Loucy (cell line): ENCODE measurements around the gene DOCK3.

ENCODE experiments used
- H2AFZ ChIP-seq: fragments of 200-600 bp; sonication (generic); 2 replicates; pipeline ENCODE4 v1.6.0; 2016; ENCODE audit warnings: antibody characterized with exemption, mild to moderate bottlenecking, low read length, moderate library complexity
- H3F3A ChIP-seq: fragments of 200-600 bp; 2 replicates; pipeline ENCODE4 v1.6.0; 2016; ENCODE audit warnings: antibody characterized with exemption, low read depth, mild to moderate bottlenecking
- H3K27me3 ChIP-seq: fragments of 200-600 bp; sonication (generic); 2 replicates; pipeline ENCODE4 v1.6.1; 2014; ENCODE audit warnings: low read length, mild to moderate bottlenecking; ENCODE audit not compliant: insufficient read depth, poor library complexity, severe bottlenecking
- H3K36me3 ChIP-seq: fragments of 200-600 bp; sonication (generic); 2 replicates; pipeline ENCODE4 v1.6.1; 2016; ENCODE audit warnings: low read length; ENCODE audit not compliant: insufficient read depth
- H3K4me1 ChIP-seq: fragments of 200-600 bp; sonication (generic); 2 replicates; pipeline ENCODE4 v1.5.1; 2014; ENCODE audit warnings: low read length, mild to moderate bottlenecking; ENCODE audit not compliant: insufficient read depth, poor library complexity, severe bottlenecking
- H3K4me2 ChIP-seq: fragments of 200-600 bp; sonication (generic); 2 replicates; pipeline ENCODE4 v1.6.0; 2014; ENCODE audit warnings: antibody characterized with exemption, low read length, low read depth, mild to moderate bottlenecking; ENCODE audit not compliant: poor library complexity, severe bottlenecking
- H3K4me3 ChIP-seq: fragments of 200-600 bp; sonication (generic); 2 replicates; pipeline ENCODE4 v1.5.1; 2014; ENCODE audit warnings: low read length, mild to moderate bottlenecking, mixed read lengths; ENCODE audit not compliant: poor library complexity, severe bottlenecking
- H3K79me2 ChIP-seq: fragments of 200-600 bp; sonication (generic); 2 replicates; pipeline ENCODE4 v1.6.1; 2014; ENCODE audit warnings: low read length; ENCODE audit not compliant: insufficient read depth
- H3K9ac ChIP-seq: fragments of 200-600 bp; sonication (generic); 2 replicates; pipeline ENCODE4 v1.6.0; 2014; ENCODE audit warnings: mild to moderate bottlenecking, low read depth, low read length, moderate library complexity; ENCODE audit not compliant: poor library complexity, severe bottlenecking
- H3K9me2 ChIP-seq: fragments of 200-600 bp; sonication (generic); replicated peaks from 2 replicates; pipeline ENCODE4 v1.6.1; 2016; ENCODE audit warnings: low read depth, low read length, mixed read lengths
- H3K9me3 ChIP-seq: fragments of 200-600 bp; sonication (generic); 2 replicates; pipeline ENCODE4 v1.6.1; 2014; ENCODE audit warnings: mild to moderate bottlenecking, antibody characterized with exemption, low read length, low read depth; ENCODE audit not compliant: insufficient read depth
- H4K20me1 ChIP-seq: fragments of 200-600 bp; sonication (generic); 2 replicates; pipeline ENCODE4 v1.6.0; 2014; ENCODE audit warnings: antibody characterized with exemption, low read length, mild to moderate bottlenecking; ENCODE audit not compliant: insufficient read depth, poor library complexity, severe bottlenecking
- CTCF ChIP-seq: fragments of 200-600 bp; sonication (generic); conservative IDR thresholded peaks from 2 replicates; pipeline ENCODE4 v1.5.1; 2014; ENCODE audit warnings: mild to moderate bottlenecking, antibody characterized with exemption, low read length
- EZH2phosphoT487 ChIP-seq: fragments of 200-600 bp; IDR thresholded peaks from 2 replicates; pipeline ENCODE4 v1.6.1; 2018; ENCODE audit warnings: antibody characterized with exemption, mild to moderate bottlenecking, moderate library complexity, borderline replicate concordance

DOCK3 gene

DNA sequence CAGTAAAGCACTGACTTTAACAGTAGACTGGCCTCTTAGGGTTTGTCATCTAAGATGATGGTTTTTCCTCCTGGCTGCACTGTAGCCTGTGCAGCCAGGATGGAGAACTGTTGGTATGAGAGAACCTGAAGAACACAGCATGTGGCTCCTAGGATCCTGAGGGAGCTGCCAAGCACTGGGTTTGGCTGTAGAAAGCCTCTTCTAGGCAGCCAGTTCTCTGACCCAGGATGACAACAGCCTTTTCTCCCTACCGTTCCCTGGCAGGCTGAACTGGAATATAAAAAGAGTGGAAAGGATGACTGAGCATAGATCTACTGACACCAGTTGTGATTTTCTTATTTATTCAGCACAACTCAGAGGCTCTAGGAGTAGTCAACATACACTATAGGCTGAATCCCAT, 676.0 kb downstream of the DOCK3 start:
- Histone ChIP-seq H3K9me2 (no peaks in the 10 kb centered on the region), H2AFZ (no peak overlapping the region), H3K9ac (no peak overlapping the region), H3K4me2 (no peak overlapping the region), H3K36me3 (no peaks in the 10 kb centered on the region), H3K4me1 (no peaks in the 10 kb centered on the region), H3F3A (no peaks in the 10 kb centered on the region), H4K20me1 (no peaks in the 10 kb centered on the region), H3K27me3 (no peaks in the 10 kb centered on the region), H3K4me3 (no peak overlapping the region), H3K79me2 (no peaks in the 10 kb centered on the region), H3K9me3 (no peaks in the 10 kb centered on the region)
- TF ChIP-seq EZH2phosphoT487 (no peak), CTCF (no peak)

DNA sequence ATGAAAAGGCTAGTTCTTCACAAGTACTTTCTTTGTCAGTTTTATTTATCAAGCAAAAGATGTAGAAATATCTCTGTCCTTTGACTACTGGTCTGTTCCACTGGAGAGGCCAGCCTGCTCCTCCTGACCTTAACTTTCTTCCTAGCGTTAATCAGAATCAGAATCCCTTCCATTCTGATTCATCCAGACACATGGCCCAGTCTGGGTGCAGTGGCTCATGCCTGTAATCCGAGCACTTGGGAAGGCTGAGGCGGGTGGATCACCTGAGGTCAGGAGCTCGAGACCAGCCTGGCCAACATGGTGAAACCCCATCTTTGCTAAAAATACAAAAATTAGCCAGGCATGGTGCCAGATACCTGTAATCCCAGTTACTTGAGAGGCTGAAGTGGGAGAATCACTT, 678.4 kb downstream of the DOCK3 start:
- TF ChIP-seq CTCF = no peak
- TF ChIP-seq EZH2phosphoT487 = no peak
- no peaks in the 10 kb centered on the region for H3K79me2 ChIP-seq
- H3K36me3 ChIP-seq = no peaks in the 10 kb centered on the region
- H3K9ac ChIP-seq = no peak overlapping the region
- no peaks in the 10 kb centered on the region for H3K9me2 ChIP-seq
- H3K4me1 ChIP-seq = no peaks in the 10 kb centered on the region
- H3K4me2 ChIP-seq = no peak overlapping the region
- no peak overlapping the region for H2AFZ ChIP-seq
- no peaks in the 10 kb centered on the region for H3K9me3 ChIP-seq
- no peaks in the 10 kb centered on the region for H3F3A ChIP-seq
- no peaks in the 10 kb centered on the region for H4K20me1 ChIP-seq
- H3K4me3 ChIP-seq = no peak overlapping the region
- no peaks in the 10 kb centered on the region for H3K27me3 ChIP-seq

DNA sequence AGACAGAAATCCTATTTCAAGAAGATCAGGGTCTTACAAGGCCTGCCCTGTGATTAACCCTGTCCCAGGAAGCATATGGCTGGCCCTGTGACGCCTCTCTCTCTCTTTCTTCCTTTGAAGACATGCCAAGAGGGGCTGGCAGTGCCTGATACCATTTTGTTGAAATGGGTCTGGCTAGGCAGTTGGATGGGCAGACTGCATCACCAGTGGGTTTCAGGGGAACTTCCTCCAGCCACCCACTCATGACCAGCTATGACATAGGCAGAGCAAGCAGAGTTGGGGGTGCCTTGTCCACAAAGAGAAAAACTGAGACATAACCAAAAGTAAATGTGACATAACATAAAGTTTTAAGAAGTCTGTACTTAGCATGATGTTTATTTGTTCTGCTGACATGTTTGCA, 679.0 kb downstream of the DOCK3 start:
- Histone ChIP-seq H3K79me2 (no peaks in the 10 kb centered on the region), H3K9me3 (no peaks in the 10 kb centered on the region), H3K4me3 (no peak overlapping the region), H3K36me3 (no peaks in the 10 kb centered on the region), H3K4me2 (no peak overlapping the region), H3K27me3 (no peaks in the 10 kb centered on the region), H2AFZ (no peak overlapping the region), H3K9ac (no peak overlapping the region), H4K20me1 (no peaks in the 10 kb centered on the region), H3K4me1 (no peaks in the 10 kb centered on the region), H3F3A (no peaks in the 10 kb centered on the region), H3K9me2 (no peaks in the 10 kb centered on the region)
- TF ChIP-seq EZH2phosphoT487 = no peak

GRCh38 chr3:51354172-51354571, 679.4 kb downstream of the DOCK3 start:
- H2AFZ ChIP-seq = no peak overlapping the region
- no peaks in the 10 kb centered on the region for H3K4me1 ChIP-seq
- no peaks in the 10 kb centered on the region for H3K27me3 ChIP-seq
- no peak overlapping the region for H3K4me3 ChIP-seq
- H3K9me2 ChIP-seq = no peaks in the 10 kb centered on the region
- H3K79me2 ChIP-seq = no peaks in the 10 kb centered on the region
- no peak for TF ChIP-seq CTCF
- H3K36me3 ChIP-seq = no peaks in the 10 kb centered on the region
- no peak overlapping the region for H3K9ac ChIP-seq
- H4K20me1 ChIP-seq = no peaks in the 10 kb centered on the region
- no peaks in the 10 kb centered on the region for H3F3A ChIP-seq
- H3K9me3 ChIP-seq = no peaks in the 10 kb centered on the region
- H3K4me2 ChIP-seq = no peak overlapping the region
